Measurements from ENCODE around the gene XXYLT1. TPM values are rescaled to one million over a fixed set of nuclear protein-coding genes. Genes with fewer than 3 reads are reported as not detected.
A peak's percentile ranks its signal among the peaks of the same experiment; 100 is the strongest.

XXYLT1 gene
- total and polyA plus RNA-seq, 9 of the 15 experiments (the other 6 are each of a cell fraction or from before 2014, with no cell fraction given): 1.9 to 18.9 (median 15.0) TPM

GRCh38 chr3:195184716-195185421, 86.1 kb downstream of the XXYLT1 start (continued):
- no peak for TF ChIP-seq ETS2 (tag; IDR thresholded peaks at IDR 0.05; ENCODE audit: borderline replicate concordance, poor library complexity, severe bottlenecking)
- TF ChIP-seq PHTF2 (CRISPR knock-in tag; IDR thresholded peaks at IDR 0.05): no peak
- no peak for TF ChIP-seq TGIF2 (CRISPR knock-in tag; IDR thresholded peaks at IDR 0.05)
- no peak for TF ChIP-seq ATF3 (IDR thresholded peaks at IDR 0.05)
- no peak for TF ChIP-seq ATF3 (CRISPR knock-in tag; conservative IDR thresholded peaks at IDR 0.05)
- no peak for TF ChIP-seq ZBTB2 (IDR thresholded peaks at IDR 0.05)
- TF ChIP-seq NR1H2 (CRISPR knock-in tag; IDR thresholded peaks at IDR 0.05): no peak
- no peak for TF ChIP-seq PRMT5 (CRISPR knock-in tag; IDR thresholded peaks at IDR 0.05)
- TF ChIP-seq KDM2B (CRISPR knock-in tag; IDR thresholded peaks at IDR 0.05): no peak
- no peak for TF ChIP-seq ZBTB1 (CRISPR knock-in tag; IDR thresholded peaks at IDR 0.05; ENCODE audit: borderline replicate concordance, low read depth)
- no peak for TF ChIP-seq NONO (IDR thresholded peaks at IDR 0.05; ENCODE audit: low read depth in 2 of 2, low read length in 1 of 2)
- no peak for TF ChIP-seq TCF3 (CRISPR knock-in tag; IDR thresholded peaks at IDR 0.05)
- no peak for TF ChIP-seq SIX5 (IDR thresholded peaks at IDR 0.05; ENCODE audit: borderline replicate concordance in 1 of 2, insufficient read depth in 1 of 2, low read depth in 1 of 2, low read length in 2 of 2)
- peak; percentile 67; the same call in 1 of the 2 replicates for TF ChIP-seq ELF4 (CRISPR knock-in tag; IDR thresholded peaks at IDR 0.05)
- TF ChIP-seq NCOA4 (IDR thresholded peaks at IDR 0.05; ENCODE audit: partially characterized antibody): no peak
- TF ChIP-seq VEZF1 (CRISPR knock-in tag; IDR thresholded peaks at IDR 0.05): no peak
- no peak for TF ChIP-seq ZNF282 (CRISPR knock-in tag; IDR thresholded peaks at IDR 0.05)
- TF ChIP-seq ZNF239 (CRISPR knock-in tag; IDR thresholded peaks at IDR 0.05): no peak
- peak in 1 of 2 experiments; percentile 45 for TF ChIP-seq AFF1 (IDR thresholded peaks at IDR 0.05; ENCODE audit: low read depth in 1 of 2, partially characterized antibody in 2 of 2)

All from K562 (cell line).